ENCODE data around the gene FIBP.

Gene FIBP

GRCh38 chr11:65891219-65892136, 3.2 kb upstream of the FIBP start:
- DNase-seq (ENCODE audit: low read depth in 2 of 2), result peak in 1 of 2 experiments; percentile 42

- DNase-seq (ENCODE audit: low read depth in 2 of 2), result peak; percentile 98 to 99
Observed at GRCh38 chr11:65890324-65891218, 2.3 kb upstream of the FIBP start, which contains the start of gene CCDC85B. Gene CCDC85B (plus strand): TSS chr11:65890673. CDS start chr11:65890784, 111 bp downstream.

- no peak for DNase-seq (ENCODE audit: low read depth in 2 of 2)
Observed at GRCh38 chr11:65887723-65888162, 528 bp downstream of the FIBP start.

- DNase-seq (ENCODE audit: low read depth in 2 of 2), result no peak
Observed at GRCh38 chr11:65886826-65887722, 1.2 kb downstream of the FIBP start.

- no peak for DNase-seq (ENCODE audit: low read depth in 2 of 2)
Observed at GRCh38 chr11:65885808-65886536, 2.3 kb downstream of the FIBP start.

GRCh38 chr11:65885231-65885630, 3.0 kb downstream of the FIBP start:
- no peak for DNase-seq (ENCODE audit: low read depth in 2 of 2)

- peak in 1 of 2 experiments; percentile 74 for DNase-seq (ENCODE audit: low read depth in 2 of 2)
Observed at GRCh38 chr11:65884716-65885092, 3.6 kb downstream of the FIBP start.

GRCh38 chr11:65883786-65884715, 4.2 kb downstream of the FIBP start:
- no peak for DNase-seq (ENCODE audit: low read depth in 2 of 2)

GRCh38 chr11:65883058-65883761, 5.1 kb downstream of the FIBP start:
- no peak for DNase-seq (ENCODE audit: low read depth in 2 of 2)

- DNase-seq (ENCODE audit: low read depth in 2 of 2), result no peak
Observed at GRCh38 chr11:65882120-65883057, 5.9 kb downstream of the FIBP start.

- DNase-seq (ENCODE audit: low read depth in 2 of 2), result no peak
Observed at GRCh38 chr11:65880844-65881421, 7.3 kb downstream of the FIBP start.

GRCh38 chr11:65880027-65880426, 8.2 kb downstream of the FIBP start:
- DNase-seq (ENCODE audit: low read depth in 2 of 2), result no peak

- DNase-seq (ENCODE audit: low read depth in 2 of 2), result no peak
Observed at GRCh38 chr11:65879617-65880016, 8.7 kb downstream of the FIBP start, which contains the start of gene CTSW. Gene CTSW (plus strand): TSS chr11:65879837. CDS start chr11:65879855, 18 bp downstream.

GRCh38 chr11:65873318-65874156, 14.7 kb downstream of the FIBP start:
- peak; percentile 92 to 94 for DNase-seq (ENCODE audit: low read depth in 2 of 2)

GRCh38 chr11:65872586-65873317, 15.5 kb downstream of the FIBP start, which contains the start of gene EFEMP2:
Gene EFEMP2 (minus strand): TSS chr11:65872800. CDS start chr11:65872354, 446 bp downstream.
- DNase-seq (ENCODE audit: low read depth in 2 of 2), result no peak
